Ishikawa (cell line): ENCODE results near the gene TMEM141.

Experiments used
- CEBPB ChIP-seq: IDR thresholded peaks from 2 replicates; pipeline ENCODE4 v1.6.1; 2012
- EP300 ChIP-seq: IDR thresholded peaks from 2 replicates; pipeline ENCODE4 v1.6.1; 2012; ENCODE audit warnings: borderline replicate concordance
- RAD21 ChIP-seq: IDR thresholded peaks from 2 replicates; pipeline ENCODE4 v1.6.1; 2012; ENCODE audit warnings: low read depth
- TAF1 ChIP-seq: IDR thresholded peaks from 2 replicates; pipeline ENCODE4 v1.6.1; 2012; ENCODE audit warnings: low read depth, mild to moderate bottlenecking
- YY1 ChIP-seq: IDR thresholded peaks from 2 replicates; pipeline ENCODE4 v1.6.1; 2012; ENCODE audit warnings: low read depth
- TF ChIP-seq, protein P1 (sequence below): IDR thresholded peaks from 2 replicates; pipeline ENCODE4 v1.6.1; 2012; ENCODE audit warnings: low read depth, mild to moderate bottlenecking

- TF ChIP-seq EP300 (no peak), YY1 (no peak), CEBPB (no peak), RAD21 (no peak), TAF1 (no peak)
- TF ChIP-seq, protein P1, sequence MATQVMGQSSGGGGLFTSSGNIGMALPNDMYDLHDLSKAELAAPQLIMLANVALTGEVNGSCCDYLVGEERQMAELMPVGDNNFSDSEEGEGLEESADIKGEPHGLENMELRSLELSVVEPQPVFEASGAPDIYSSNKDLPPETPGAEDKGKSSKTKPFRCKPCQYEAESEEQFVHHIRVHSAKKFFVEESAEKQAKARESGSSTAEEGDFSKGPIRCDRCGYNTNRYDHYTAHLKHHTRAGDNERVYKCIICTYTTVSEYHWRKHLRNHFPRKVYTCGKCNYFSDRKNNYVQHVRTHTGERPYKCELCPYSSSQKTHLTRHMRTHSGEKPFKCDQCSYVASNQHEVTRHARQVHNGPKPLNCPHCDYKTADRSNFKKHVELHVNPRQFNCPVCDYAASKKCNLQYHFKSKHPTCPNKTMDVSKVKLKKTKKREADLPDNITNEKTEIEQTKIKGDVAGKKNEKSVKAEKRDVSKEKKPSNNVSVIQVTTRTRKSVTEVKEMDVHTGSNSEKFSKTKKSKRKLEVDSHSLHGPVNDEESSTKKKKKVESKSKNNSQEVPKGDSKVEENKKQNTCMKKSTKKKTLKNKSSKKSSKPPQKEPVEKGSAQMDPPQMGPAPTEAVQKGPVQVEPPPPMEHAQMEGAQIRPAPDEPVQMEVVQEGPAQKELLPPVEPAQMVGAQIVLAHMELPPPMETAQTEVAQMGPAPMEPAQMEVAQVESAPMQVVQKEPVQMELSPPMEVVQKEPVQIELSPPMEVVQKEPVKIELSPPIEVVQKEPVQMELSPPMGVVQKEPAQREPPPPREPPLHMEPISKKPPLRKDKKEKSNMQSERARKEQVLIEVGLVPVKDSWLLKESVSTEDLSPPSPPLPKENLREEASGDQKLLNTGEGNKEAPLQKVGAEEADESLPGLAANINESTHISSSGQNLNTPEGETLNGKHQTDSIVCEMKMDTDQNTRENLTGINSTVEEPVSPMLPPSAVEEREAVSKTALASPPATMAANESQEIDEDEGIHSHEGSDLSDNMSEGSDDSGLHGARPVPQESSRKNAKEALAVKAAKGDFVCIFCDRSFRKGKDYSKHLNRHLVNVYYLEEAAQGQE: no peak
Observed at GRCh38 chr9:136756836-136757235, 34.3 kb upstream of the TMEM141 start.
